A549 treated with Mapracorat at 1 μM for 4 hours (cell line): ENCODE measurements around the gene CORO1C. TPM values are rescaled to one million over a fixed set of nuclear protein-coding genes. Genes with fewer than 3 reads are reported as not detected.

ENCODE experiments used
- total RNA-seq: library from RNA; stranded (reverse); fragments of 200-300 nt; extraction: Qiagen RNA extraction; gene quantifications from 5 replicates; pipeline ENCODE4 v1.2.3, GENCODE V29; 2022

CORO1C gene
- total RNA-seq, result 162 to 204 TPM (median 169 TPM) in 5 replicates

DNA sequence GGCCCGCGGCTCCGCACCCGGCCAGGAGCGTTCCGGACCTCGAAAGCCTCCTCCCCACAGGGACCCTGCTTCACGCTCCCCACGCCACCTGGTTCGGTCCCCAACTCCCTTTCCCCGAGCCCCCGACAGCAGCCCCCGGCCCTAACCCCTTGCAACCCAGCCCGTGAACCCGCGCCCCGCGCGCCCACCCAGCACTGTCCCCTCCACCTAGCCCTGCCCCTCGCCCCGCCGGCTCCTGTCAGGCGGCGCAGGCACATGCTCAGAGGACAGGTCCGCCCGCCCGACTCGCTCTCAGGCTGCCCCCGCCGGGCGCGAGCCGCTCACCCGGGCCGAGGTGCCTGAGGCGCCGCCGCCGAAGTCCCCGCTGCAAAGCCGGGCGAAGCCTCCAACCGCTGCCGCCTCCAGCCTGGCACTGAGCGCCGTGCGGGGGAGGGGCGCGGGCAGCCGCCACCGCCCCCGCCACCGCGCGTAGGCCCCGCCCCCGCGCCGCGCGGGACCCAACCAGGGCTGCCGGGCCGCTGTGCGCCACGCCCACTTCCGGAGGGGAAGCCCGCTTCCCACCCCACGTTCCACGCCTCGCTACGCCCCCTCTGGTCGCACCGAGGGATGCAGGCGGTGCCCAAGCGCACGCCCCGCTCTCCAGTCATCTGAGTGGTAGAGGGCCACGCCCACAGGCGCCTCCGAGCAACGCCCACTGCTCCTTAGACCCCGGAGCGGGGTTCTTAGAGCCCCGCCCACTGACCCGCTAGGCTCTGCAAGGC, at the start of gene CORO1C:
Gene CORO1C, minus strand, starts transcription at position 414 of the 761 bp plus-strand sequence. CDS start 30,200 bp downstream, outside the sequence.

DNA sequence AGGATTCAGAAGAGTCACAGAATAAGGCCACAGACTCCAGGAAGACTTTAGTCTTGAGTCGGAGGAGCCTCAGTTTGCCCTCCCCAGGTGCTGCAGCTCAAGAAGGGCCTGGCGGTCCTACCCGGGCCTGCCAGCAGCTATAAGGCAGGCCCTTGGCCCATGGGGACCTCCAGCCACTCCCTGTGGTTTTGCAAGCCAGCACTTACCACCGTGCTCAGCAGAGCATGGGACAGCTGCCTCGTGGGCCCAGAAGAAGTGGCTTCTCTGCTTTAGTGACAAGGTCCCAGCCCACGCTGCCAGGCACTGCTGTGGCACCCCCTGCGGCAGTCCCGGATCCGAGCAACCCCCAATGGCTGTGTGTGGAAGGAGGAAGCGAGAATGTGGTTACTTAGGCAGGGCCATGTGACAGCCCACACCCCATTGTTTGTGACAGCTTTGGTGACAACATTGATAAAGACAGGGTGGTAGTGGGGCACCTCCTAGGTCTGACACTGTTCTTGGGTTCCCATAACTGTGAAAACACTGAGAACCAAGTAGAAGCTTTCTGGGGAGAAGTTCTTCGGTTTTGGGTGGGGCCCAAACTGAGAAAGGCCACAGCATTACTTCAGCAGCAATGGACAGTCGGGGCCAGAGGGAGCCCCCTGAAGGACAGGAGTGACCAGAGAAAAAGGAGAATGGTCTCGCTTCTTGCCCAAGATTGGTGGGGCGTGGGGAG, 97.6 kb downstream of the CORO1C start, which contains the start of gene SELPLG:
Gene SELPLG, minus strand, starts transcription at position 361 of the 715 bp plus-strand sequence. CDS start 9,587 bp downstream, outside the sequence.

DNA sequence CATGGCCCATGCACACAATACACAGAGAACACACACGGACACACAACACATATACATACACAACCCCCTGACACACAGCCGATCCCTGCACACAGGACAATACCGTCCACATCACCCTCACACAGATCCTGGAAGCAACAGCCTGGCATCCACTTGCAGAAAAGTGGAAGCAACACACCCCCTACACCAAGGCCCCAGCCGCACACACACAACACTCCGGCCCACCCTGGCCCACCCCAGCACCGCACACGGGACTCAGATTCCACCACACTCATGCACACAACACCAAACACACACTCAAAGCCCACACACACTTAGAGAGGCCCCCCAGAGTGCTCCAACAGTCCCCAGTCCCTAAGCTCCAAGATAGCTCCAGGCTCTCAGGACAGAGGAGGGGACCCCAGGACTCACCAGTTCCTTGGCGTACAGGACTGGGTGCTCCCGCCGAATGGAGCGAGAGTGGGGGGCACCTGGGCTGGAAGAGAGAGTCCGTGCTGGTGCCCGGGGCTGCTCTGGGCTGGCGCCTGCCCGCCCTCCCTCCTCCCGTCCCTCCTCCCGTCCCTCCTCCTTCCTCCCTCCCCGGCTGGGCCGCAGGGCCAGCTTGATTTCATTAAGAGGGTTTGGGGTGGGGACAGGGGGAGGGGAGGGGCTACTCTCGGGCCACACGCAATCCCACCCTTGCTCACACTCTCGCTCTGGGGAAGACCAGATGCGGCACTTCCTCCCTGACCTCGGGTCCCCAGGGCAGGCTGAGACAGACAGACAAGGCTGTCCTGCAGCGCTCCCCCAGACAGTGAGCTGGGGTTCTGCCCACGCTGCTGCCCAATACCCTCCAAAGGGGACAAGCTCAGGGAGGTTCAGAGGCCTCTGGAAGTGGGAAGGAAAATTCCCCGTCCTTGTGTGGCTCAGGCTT, 133.5 kb downstream of the CORO1C start, which contains the start of gene TMEM119:
Gene TMEM119, minus strand, starts transcription at position 526 of the 913 bp plus-strand sequence. CDS start 5,701 bp downstream, outside the sequence.

Other genes with a start within 250 kb of the CORO1C start
- 2.2 to 3.1 TPM (median 2.8 TPM) in 5 replicates for gene FICD, start 216.2 kb downstream of the CORO1C start, total RNA-seq
- gene SART3, start 170.3 kb downstream of the CORO1C start, total RNA-seq, result 38.2 to 40.5 TPM (median 40.2 TPM) in 5 replicates
- 92.0 to 106 TPM (median 94.1 TPM) in 5 replicates for gene ISCU, start 168.9 kb downstream of the CORO1C start, total RNA-seq
- 0.06 to 0.12 TPM in 2 of 5 replicates, not detected in the others for gene TMEM119, start 133.4 kb downstream of the CORO1C start, total RNA-seq
- gene SELPLG, start 97.6 kb downstream of the CORO1C start, total RNA-seq, result 0.81 to 1.2 TPM (median 0.89 TPM) in 5 replicates
- 12.8 to 26.6 TPM (median 23.2 TPM) in 5 replicates for gene SSH1, start 126.1 kb upstream of the CORO1C start, total RNA-seq
- gene DAO, start 148.6 kb upstream of the CORO1C start, total RNA-seq, result not detected in 5 replicates